Ishikawa (cell line): Measurements from ENCODE around the gene SMTNL2.

ENCODE experiments used
- CEBPB ChIP-seq: IDR thresholded peaks from 2 replicates; pipeline ENCODE4 v1.6.1; 2012
- CREB1 ChIP-seq: IDR thresholded peaks from 2 replicates; pipeline ENCODE4 v1.6.1; 2012; ENCODE audit warnings: low read depth
- EGR1 ChIP-seq: IDR thresholded peaks from 2 replicates; pipeline ENCODE4 v1.6.1; 2012
- EP300 ChIP-seq: IDR thresholded peaks from 2 replicates; pipeline ENCODE4 v1.6.1; 2012; ENCODE audit warnings: borderline replicate concordance
- FOXM1 ChIP-seq: IDR thresholded peaks from 2 replicates; pipeline ENCODE4 v1.6.1; 2012; ENCODE audit warnings: low read depth, borderline replicate concordance
- NFIC ChIP-seq: IDR thresholded peaks from 2 replicates; pipeline ENCODE4 v1.6.1; 2012
- RAD21 ChIP-seq: IDR thresholded peaks from 2 replicates; pipeline ENCODE4 v1.6.1; 2012; ENCODE audit warnings: low read depth
- TAF1 ChIP-seq: IDR thresholded peaks from 2 replicates; pipeline ENCODE4 v1.6.1; 2012; ENCODE audit warnings: low read depth, mild to moderate bottlenecking
- TCF12 ChIP-seq: IDR thresholded peaks from 2 replicates; pipeline ENCODE4 v1.6.1; 2012; ENCODE audit warnings: low read depth
- TEAD4 ChIP-seq: IDR thresholded peaks from 2 replicates; pipeline ENCODE4 v1.6.1; 2012
- YY1 ChIP-seq: IDR thresholded peaks from 2 replicates; pipeline ENCODE4 v1.6.1; 2012; ENCODE audit warnings: low read depth
- ZBTB7A ChIP-seq: IDR thresholded peaks from 2 replicates; pipeline ENCODE4 v1.6.1; 2012; ENCODE audit warnings: low read depth
- TF ChIP-seq, protein P1 (sequence below): IDR thresholded peaks from 2 replicates; pipeline ENCODE4 v1.6.1; 2012; ENCODE audit warnings: low read depth, mild to moderate bottlenecking
- TF ChIP-seq, protein P2 (sequence below): IDR thresholded peaks from 2 replicates; pipeline ENCODE4 v1.6.1; 2012
- TF ChIP-seq, protein P3 (sequence below): IDR thresholded peaks from 2 replicates; pipeline ENCODE4 v1.6.1; 2012

The SMTNL2 gene

DNA sequence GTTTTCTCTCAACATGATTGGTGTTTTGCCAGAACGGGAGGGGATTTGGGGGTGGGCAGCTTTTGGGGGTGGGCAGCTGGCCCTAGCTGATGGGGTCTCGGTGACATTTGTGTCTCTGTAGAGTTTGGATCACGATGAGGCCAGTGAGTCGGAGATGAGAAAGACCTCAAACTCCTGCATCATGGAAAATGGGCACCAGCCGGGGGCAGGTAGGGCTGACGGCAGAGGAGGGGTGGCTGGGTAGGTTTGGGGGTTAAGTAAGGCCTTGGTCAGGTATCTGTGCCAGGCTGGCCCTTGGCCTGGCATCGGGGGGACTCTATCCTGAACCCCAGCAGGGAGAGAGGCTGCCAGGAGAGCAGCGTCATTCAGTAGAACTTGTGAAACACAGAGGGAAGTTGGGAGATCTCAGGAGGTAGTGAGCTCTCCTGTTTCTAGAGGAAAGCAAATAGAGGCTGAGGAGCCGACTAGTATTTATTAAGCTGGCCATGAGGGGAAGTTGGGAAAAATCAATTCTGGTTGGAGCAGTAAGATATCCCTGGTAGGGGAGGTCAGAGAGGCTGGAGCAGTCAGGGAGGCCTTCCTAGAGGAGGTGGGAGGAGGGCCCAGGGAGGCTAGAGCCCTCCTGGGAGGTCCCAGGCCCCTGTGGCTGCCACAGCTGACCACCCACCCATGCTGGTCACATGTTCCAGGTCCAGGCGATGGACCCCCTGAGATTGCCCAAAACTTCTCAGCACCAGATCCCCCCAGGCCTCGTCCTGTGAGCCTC is 8.1 kb downstream of the SMTNL2 start:
- TF ChIP-seq RAD21 (no peak), NFIC (no peak), CEBPB (no peak), YY1 (no peak), EGR1 (no peak), FOXM1 (no peak), TCF12 (no peak)
- TF ChIP-seq, protein P1, sequence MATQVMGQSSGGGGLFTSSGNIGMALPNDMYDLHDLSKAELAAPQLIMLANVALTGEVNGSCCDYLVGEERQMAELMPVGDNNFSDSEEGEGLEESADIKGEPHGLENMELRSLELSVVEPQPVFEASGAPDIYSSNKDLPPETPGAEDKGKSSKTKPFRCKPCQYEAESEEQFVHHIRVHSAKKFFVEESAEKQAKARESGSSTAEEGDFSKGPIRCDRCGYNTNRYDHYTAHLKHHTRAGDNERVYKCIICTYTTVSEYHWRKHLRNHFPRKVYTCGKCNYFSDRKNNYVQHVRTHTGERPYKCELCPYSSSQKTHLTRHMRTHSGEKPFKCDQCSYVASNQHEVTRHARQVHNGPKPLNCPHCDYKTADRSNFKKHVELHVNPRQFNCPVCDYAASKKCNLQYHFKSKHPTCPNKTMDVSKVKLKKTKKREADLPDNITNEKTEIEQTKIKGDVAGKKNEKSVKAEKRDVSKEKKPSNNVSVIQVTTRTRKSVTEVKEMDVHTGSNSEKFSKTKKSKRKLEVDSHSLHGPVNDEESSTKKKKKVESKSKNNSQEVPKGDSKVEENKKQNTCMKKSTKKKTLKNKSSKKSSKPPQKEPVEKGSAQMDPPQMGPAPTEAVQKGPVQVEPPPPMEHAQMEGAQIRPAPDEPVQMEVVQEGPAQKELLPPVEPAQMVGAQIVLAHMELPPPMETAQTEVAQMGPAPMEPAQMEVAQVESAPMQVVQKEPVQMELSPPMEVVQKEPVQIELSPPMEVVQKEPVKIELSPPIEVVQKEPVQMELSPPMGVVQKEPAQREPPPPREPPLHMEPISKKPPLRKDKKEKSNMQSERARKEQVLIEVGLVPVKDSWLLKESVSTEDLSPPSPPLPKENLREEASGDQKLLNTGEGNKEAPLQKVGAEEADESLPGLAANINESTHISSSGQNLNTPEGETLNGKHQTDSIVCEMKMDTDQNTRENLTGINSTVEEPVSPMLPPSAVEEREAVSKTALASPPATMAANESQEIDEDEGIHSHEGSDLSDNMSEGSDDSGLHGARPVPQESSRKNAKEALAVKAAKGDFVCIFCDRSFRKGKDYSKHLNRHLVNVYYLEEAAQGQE: no peak

DNA sequence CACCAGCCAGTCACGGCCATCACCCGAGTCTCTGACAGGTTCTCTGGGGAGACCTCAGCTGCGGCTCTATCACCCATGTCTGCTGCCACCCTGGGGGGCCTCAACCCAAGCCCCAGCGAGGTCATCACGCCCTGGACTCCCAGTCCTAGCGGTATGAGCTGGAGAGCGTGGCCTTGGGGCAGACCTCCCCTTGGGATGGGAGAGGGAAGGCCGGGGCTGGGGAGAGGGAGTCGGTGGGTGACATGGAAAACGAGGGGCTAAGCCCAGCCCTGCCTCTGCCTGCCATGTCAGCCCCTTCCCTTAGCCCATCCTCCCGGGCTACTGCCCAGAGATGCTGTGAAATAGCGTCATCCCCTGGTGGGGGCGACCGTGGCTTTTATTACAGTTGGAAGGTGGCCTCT is 8.7 kb downstream of the SMTNL2 start:
- TF ChIP-seq, protein P2, sequence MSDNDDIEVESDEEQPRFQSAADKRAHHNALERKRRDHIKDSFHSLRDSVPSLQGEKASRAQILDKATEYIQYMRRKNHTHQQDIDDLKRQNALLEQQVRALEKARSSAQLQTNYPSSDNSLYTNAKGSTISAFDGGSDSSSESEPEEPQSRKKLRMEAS: no peak
- TF ChIP-seq, protein P1: no peak
- no peak for TF ChIP-seq RAD21
- TF ChIP-seq TEAD4: no peak

- no peak for TF ChIP-seq NFIC
- TF ChIP-seq TAF1: no peak
- TF ChIP-seq ZBTB7A: no peak
- TF ChIP-seq, protein P3, sequence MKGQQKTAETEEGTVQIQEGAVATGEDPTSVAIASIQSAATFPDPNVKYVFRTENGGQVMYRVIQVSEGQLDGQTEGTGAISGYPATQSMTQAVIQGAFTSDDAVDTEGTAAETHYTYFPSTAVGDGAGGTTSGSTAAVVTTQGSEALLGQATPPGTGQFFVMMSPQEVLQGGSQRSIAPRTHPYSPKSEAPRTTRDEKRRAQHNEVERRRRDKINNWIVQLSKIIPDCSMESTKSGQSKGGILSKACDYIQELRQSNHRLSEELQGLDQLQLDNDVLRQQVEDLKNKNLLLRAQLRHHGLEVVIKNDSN: no peak
- no peak for TF ChIP-seq EGR1
- TF ChIP-seq YY1: no peak
- TF ChIP-seq, protein P1: no peak
- TF ChIP-seq RAD21: no peak
- no peak for TF ChIP-seq EP300
- TF ChIP-seq FOXM1: no peak
- TF ChIP-seq, protein P2: no peak
- TF ChIP-seq TCF12: no peak
- no peak for TF ChIP-seq TEAD4
- no peak for TF ChIP-seq CREB1
Measured at GRCh38 chr17:4594406-4594805, 10.1 kb downstream of the SMTNL2 start.

DNA sequence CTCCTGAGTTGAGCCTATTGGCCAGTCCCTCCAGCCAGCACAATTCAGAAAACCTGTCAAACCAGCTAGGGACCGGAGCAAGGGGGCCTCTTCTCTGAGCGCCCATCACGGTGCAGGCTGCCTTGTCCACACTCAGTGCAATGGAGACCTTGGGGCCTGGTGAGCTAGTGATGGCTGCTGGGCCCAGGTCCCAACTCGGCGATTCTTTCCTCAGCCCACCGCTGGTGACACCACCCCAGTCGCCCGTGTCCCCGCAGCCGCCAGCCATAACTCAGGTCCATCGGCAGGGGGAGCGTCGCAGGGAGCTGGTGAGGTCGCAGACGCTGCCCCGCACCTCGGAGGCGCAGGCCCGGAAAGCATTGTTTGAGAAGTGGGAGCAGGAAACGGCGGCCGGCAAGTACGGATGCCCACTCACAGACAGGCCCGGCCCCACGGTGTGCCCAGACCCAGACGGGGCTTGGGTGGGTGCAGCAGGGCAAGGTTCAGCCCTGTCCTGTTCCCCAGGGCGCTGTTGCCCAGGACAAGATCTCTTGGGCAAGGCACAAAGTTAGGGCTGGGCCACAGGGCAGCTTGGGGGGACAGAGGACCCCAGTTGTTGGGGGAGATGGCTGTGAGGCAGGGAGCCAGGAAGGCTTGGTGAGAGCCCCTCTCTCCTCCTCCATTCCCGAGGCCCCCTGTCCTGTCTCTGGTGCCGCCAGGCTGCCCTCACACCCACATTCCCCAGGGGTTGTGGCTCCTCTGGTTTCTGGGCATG is 10.8 kb downstream of the SMTNL2 start:
- TF ChIP-seq CEBPB (no peak), CREB1 (no peak), EP300 (0 out of 2 replicates have a peak, but pooled peaks have one; percentile 14), ZBTB7A (peak; percentile 71; the same call in 1 of the 2 replicates), TCF12 (no peak)
- TF ChIP-seq, protein P3: no peak
